Measurements from ENCODE around the gene PCNP.

DNA sequence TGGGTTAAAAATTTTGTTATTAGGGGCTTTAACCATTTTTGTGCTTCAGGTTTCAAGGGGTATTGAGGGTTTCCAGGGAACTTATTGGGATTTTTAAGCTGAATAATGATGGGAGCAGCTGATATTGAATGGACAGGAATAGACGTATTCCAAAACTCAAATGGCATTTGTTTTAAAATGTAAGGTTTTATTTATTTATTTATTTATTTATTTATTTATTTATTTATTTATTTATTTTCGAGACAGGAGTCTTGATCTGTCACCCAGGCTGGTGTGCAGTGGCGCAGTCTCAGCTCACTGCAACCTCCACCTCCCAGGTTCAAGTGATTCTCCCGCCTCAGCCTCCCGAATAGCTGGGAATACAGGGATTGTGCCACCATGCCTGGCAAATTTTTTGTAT lies 38.8 kb upstream of the PCNP start:
- TF ChIP-seq YY1 (IDR thresholded peaks at IDR 0.05; ENCODE audit: insufficient read depth, insufficient read length) (no peak), ZNF274 (IDR thresholded peaks at IDR 0.05; ENCODE audit: low read depth, low read length) (no peak)
